Activated CD4-positive, alpha-beta T cell treated with anti-CD3 and anti-CD28 coated beads for 4 hours (primary cell): Measurements from ENCODE around the gene BSCL2.
"Not testable (repeated sequence)": the region's sequence is repeated elsewhere in the genome, so short reads cannot be mapped to it uniquely, and the experiment has no call there.

Source experiments
- DNase-seq, 2 donors: peaks; one replicate each; pipeline ENCODE4 v3.0.0-alpha.2; 2020

The BSCL2 gene

DNA sequence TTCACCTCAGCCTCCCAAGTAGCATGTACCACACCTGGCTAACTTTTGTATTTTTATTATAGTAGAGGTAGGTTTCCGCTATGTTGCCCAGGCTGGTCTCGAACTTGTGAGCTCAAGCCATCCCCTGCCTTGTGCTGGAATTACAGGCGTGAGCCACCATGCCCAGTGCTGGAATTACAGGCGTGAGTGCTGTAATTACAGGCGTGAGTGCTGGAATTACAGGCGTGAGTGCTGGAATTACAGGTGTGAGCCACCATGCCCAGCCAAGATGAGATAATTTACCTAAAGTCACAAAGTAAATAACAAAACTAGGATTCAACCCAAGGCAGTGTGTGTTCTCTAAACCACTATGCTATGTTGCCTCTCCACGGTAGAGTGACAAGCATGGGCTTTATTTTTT is 24.7 kb downstream of the BSCL2 start:
- DNase-seq, result no peak

DNA sequence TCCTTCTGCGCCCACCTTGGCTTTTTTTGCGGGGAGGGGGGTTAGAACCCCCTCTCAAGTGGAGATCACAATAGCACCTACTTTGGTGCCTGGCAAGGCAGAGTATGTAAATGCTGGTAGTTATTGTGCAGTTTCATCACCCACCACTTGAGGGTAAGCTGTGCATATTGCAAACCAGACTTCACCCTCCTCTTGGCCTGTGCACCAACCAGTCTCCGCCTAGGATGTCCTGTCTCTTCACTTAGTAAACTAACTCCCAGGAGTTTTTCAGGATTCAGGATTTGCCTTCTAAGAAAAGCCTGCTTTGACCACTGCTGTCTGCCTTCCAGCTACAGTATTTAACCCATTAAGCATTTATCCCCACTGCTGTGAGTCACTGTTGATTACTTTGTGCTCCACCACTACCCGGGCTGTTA is 26.4 kb downstream of the BSCL2 start:
- DNase-seq, result peak; percentile 26 to 31

DNA sequence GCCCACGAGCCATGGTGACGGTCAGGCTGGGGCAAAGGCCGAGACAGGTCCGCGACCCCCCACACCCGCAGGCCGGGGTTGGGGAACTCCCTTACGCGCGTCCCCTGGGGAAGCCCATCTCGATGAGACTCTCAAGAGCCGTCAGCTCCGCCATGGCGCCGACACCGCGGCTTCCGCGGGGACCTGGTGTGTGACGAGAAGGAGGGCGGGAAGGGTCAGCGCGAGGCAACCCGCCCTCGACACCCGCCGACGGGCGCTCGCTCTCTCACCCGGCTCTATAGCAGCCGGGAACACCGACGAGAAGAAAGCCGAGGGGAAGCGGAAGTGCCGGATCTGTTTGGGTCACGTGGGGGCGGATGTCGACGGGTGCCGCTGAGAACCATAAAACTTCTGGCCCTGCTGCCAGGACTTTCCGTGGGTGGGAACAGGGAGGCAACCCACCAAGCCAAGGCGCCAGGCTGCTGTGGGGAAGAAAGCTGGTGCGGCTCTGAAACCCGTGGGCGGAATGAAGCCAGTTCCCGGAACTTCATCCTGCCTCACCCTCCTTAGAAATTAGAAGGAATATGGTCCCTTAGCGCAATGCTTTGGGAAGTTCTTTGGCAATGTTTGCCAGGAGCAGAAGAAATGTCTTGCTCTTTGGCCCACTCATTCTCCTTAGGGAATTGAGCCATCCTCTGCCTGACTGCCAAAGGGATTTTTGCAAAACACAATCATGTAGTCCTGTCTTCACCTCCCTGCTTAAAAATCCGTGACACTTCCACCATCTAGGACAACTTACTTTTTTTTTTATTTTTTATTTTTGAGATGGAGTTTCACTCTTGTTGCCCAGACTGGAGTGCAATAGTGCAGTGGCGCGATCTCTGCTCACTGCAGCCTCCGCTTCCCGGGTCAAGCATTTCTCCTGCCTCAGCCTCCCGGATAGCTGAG is 28.2 kb downstream of the BSCL2 start, which contains the start of gene UBXN1:
Gene UBXN1, minus strand, starts transcription at position 304 of the 927 bp plus-strand sequence. Its CDS starts 150 bp downstream, at position 154.
- DNase-seq, result peak; percentile 82 to 85

- no peak for DNase-seq
These were observed 28.8 kb downstream of the BSCL2 start for GRCh38 chr11:62678433-62678769.

- DNase-seq, result no peak
These were observed 29.5 kb downstream of the BSCL2 start for GRCh38 chr11:62677714-62678113.

DNA sequence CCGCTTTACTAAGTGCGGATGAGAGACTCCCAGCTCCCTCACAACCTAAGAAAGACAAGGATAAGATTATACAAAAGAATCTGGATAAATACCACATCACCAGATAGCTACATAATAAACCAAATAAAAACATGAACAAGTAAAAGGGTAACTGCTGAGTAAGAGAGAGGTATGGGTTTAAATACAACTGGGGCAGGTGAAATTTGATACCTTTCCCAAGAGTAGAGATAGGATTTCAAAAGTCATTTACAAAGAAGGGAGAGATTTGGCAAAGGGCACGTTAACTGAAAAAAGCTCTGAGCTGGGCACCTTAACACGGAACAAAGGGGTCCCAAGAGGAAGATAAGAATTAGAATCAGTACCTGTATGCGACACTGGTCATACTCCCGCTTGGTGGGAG is 30.1 kb downstream of the BSCL2 start:
- DNase-seq, result no peak

- DNase-seq, result no peak
These were observed 30.5 kb downstream of the BSCL2 start for GRCh38 chr11:62676698-62677097.

DNA sequence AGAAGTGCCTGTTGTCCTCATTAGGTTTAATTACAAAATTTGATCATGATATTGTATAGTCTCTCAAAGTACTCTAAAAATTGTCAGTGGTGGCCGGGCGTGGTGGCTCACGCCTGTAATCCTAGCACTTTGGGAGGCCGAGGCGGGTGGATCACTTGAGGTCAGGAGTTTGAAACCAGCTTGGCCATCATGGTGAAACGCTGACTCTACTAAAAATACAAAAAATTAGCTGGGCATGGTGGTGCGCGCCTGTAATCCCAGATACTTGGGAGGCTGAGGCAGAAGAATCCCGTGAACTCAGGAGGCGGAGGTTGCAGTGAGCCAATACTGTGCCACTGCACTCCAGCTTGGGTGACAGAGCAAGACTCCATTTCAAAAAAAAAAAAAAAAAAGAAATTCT is 31.8 kb downstream of the BSCL2 start:
- not testable (repeated sequence) for DNase-seq

DNA sequence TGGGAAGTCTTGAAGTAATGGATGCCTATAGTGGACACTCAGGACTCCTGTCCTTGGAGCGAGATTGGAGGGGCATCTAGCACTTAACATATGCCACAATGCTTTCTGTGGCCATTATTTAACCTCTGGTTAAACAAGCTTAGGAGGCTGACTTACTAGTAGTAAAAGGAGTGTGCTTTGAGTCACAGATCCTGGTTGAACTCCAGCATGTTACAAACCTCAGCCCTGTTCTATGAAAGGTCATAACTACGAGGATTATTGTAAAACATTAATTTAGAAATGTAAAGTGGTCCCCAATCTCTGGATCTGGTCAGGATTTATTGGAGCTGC is 34.1 kb downstream of the BSCL2 start:
- no peak for DNase-seq

DNA sequence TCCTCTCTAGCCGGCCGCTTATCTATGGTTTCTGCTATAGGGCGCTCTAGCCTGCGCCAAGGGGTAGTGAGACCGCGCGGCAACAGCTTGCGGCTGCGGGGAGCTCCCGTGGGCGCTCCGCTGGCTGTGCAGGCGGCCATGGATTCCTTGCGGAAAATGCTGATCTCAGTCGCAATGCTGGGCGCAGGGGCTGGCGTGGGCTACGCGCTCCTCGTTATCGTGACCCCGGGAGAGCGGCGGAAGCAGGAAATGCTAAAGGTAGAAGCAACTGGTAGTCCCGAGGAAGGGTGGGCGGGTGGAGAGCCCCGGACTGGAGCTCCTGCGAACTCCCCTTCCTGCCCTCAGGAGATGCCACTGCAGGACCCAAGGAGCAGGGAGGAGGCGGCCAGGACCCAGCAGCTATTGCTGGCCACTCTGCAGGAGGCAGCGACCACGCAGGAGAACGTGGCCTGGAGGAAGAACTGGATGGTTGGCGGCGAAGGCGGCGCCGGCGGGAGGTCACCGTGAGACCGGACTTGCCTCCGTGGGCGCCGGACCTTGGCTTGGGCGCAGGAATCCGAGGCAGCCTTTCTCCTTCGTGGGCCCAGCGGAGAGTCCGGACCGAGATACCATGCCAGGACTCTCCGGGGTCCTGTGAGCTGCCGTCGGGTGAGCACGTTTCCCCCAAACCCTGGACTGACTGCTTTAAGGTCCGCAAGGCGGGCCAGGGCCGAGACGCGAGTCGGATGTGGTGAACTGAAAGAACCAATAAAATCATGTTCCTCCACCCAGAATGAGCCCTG is 35.4 kb downstream of the BSCL2 start, which contains the start of the genes LBHD1 and UQCC3:
Gene LBHD1, minus strand, starts transcription at position 660 of the 782 bp plus-strand sequence. CDS start 2,236 bp downstream, outside the sequence.
Gene UQCC3, plus strand, starts transcription at position 66 of the 782 bp plus-strand sequence. Its CDS starts 73 bp downstream, at position 139.
- peak; percentile 73 to 74 for DNase-seq

DNA sequence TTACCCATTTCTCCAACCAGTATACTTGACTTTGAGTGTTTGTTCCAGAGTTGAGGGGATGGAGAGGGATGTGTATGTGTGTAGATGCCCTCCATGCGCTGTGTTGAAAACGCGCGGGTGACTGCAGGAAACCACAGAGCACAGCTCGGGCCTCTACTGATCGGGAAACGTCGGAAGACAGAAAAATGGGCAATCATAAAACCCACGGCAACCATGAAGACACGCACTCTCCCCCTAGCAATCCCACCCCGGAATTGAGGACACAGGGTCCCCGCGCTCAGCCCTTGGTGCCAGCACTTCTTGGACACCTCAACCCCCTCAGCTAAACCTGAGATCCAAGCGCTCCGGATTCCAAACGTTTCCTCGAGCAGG is 36.0 kb downstream of the BSCL2 start:
- DNase-seq, result peak in 1 of 2 donors; percentile 24

- no peak for DNase-seq
These were observed 37.6 kb downstream of the BSCL2 start for GRCh38 chr11:62669420-62670161.

- DNase-seq, result no peak
These were observed 39.8 kb downstream of the BSCL2 start for GRCh38 chr11:62667460-62667859.

DNA sequence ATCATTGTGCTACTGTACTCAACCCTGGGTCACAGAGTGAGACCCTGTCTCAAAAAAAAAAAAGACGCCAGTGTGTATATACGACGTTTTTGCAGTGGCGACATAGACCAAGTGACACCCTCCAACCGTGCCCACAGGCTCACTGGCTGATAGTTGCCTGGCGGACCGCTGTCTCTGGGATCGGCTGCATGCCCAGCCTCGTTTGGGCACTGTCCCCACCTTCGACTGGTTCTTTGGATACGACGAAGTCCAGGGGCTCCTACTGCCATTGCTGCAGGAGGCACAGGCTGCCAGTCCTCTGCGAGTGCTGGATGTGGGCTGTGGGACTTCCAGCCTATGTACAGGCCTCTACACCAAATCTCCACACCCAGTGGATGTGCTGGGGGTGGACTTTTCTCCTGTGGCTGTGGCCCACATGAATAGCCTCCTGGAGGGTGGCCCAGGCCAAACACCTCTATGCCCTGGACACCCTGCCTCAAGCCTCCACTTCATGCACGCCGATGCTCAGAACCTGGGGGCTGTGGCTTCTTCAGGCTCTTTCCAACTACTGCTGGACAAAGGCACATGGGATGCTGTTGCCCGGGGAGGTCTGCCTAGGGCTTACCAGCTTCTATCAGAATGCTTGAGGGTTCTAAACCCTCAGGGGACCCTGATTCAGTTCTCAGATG is 40.8 kb downstream of the BSCL2 start:
- DNase-seq, result no peak

GRCh38 chr11:62665599-62666258 is 41.5 kb downstream of the BSCL2 start:
- DNase-seq, result peak; percentile 64 to 74

DNA sequence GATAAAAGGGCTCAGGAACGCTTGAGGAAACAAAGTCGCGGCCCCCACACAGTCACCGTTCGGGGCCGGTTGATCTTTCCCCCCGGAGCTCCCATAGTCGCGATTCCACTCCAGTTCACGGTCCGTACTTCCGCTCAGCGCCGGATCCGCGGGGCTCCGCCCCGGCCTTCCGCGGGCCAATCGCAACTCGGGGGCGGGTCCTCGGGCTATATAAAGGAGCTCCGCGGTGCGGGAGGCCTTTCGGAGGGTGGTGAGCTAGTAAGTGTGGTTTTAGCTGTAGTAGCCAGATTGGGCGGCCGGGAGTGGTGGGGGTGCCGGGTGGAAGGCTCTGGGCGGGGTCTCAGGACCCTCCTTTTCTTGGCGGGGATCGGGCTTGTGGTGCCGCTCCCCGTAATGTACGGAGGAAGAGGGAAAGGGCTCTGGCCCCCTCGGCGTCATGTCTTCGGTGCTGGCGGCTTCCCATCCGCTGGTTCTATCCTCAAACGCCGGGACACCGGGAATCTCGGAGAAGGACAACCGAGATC is 42.1 kb downstream of the BSCL2 start, which contains the start of the genes C11orf98 and CSKMT:
Gene C11orf98, minus strand, starts transcription at position 136 of the 524 bp plus-strand sequence. Its CDS starts 41 bp downstream, at position 95.
Gene CSKMT, plus strand, starts transcription at position 238 of the 524 bp plus-strand sequence. CDS start 568 bp downstream, outside the sequence.
- DNase-seq, result peak; percentile 96

- peak in 1 of 2 donors; percentile 41 for DNase-seq
These were observed 42.7 kb downstream of the BSCL2 start for GRCh38 chr11:62664405-62665074.

GRCh38 chr11:62656796-62657429 is 50.3 kb downstream of the BSCL2 start:
- no peak for DNase-seq

DNA sequence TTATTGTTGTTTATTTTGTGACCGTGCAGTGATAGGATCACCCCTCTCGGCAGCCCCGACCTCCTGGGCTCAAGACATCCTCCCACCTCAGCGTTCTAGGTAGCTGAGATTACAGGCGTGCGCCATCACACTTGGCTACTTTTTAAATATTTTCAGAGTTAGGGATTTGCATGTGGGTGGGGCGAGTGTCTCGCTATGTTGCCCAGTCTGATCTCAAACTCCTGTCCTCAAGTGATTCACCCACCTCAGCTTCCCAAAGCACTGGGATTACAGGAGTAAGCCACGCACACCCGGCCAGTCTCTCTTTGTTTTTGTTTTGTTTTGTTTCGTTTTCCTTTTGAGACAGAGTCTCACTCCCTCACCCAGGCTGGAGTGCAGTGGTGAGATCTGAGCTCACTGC is 52.9 kb downstream of the BSCL2 start:
- DNase-seq, result no peak
